ENCODE results near the gene ME3.

ME3 gene

DNA sequence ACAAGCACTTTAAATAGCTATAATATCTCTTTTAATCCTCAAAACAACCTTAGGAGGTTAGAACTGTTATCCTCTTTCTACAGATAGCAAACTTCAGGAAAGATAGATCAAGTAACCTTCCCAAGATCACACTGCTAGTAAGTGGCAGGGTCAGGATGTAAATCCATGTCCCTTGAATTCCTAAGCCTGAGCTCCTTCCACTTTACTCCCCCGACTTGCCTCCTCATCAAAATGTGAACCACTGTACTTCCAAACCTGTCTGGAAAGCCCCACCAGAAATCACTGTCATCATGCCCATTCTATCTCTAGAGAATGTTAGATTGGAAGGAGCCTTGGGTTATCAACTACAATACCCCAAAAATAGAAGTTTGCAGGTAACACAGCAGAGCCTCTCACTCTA lies 33.7 kb downstream of the ME3 start:
- H3K4me2 ChIP-seq: no peak overlapping the region
- H3K27me3 ChIP-seq (ENCODE audit: insufficient read depth, low read depth): no peaks in the 10 kb centered on the region
- H3K9ac ChIP-seq: no peak overlapping the region
- no peaks in the 10 kb centered on the region for H3K36me3 ChIP-seq (ENCODE audit: insufficient read depth)
- H3K79me2 ChIP-seq (ENCODE audit: insufficient read depth, low read depth): no peaks in the 10 kb centered on the region
- TF ChIP-seq, protein P1, sequence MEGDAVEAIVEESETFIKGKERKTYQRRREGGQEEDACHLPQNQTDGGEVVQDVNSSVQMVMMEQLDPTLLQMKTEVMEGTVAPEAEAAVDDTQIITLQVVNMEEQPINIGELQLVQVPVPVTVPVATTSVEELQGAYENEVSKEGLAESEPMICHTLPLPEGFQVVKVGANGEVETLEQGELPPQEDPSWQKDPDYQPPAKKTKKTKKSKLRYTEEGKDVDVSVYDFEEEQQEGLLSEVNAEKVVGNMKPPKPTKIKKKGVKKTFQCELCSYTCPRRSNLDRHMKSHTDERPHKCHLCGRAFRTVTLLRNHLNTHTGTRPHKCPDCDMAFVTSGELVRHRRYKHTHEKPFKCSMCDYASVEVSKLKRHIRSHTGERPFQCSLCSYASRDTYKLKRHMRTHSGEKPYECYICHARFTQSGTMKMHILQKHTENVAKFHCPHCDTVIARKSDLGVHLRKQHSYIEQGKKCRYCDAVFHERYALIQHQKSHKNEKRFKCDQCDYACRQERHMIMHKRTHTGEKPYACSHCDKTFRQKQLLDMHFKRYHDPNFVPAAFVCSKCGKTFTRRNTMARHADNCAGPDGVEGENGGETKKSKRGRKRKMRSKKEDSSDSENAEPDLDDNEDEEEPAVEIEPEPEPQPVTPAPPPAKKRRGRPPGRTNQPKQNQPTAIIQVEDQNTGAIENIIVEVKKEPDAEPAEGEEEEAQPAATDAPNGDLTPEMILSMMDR (conservative IDR thresholded peaks at IDR 0.05; ENCODE audit: low read depth, low read length): no peak
- H3K4me3 ChIP-seq (IDR thresholded peaks at IDR 0.05; ENCODE audit: insufficient read depth, low read depth, low read length): no peak overlapping the region
- H3K4me1 ChIP-seq (ENCODE audit: low read depth, poor library complexity, severe bottlenecking): peaks cover 6% of the 10 kb centered on the region
- no peak overlapping the region for H2AFZ ChIP-seq (ENCODE audit: low read depth)
- H3K27ac ChIP-seq: no peak overlapping the region
- H4K20me1 ChIP-seq (ENCODE audit: insufficient read depth): no peaks in the 10 kb centered on the region

DNA sequence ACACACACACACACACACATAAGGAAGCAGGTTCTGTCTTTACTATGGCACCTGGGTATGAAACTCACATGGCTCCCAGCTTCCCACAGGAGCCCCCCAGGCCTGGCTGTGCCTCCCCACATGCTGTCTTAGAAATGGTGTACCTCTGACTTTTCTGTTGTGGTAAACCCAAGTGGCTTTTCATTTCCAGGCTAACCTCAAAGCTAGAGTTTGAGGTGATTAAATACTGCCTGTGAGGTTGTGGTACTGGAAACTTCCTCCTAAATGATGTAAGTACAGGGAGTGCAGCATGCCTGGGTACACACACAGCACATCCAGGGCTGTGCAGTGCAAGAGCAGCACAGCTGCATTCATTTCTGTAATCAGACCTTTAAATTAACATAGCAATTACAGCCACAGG lies 34.4 kb downstream of the ME3 start:
- Histone ChIP-seq H3K9ac (no peak overlapping the region), H3K4me3 (IDR thresholded peaks at IDR 0.05; ENCODE audit: insufficient read depth, low read depth, low read length) (no peak overlapping the region), H4K20me1 (ENCODE audit: insufficient read depth) (no peaks in the 10 kb centered on the region), H2AFZ (ENCODE audit: low read depth) (no peak overlapping the region), H3K4me2 (no peak overlapping the region), H3K4me1 (ENCODE audit: low read depth, poor library complexity, severe bottlenecking) (peaks cover 6% of the 10 kb centered on the region), H3K27ac (no peak overlapping the region), H3K79me2 (ENCODE audit: insufficient read depth, low read depth) (no peaks in the 10 kb centered on the region), H3K27me3 (ENCODE audit: insufficient read depth, low read depth) (no peaks in the 10 kb centered on the region), H3K36me3 (ENCODE audit: insufficient read depth) (no peaks in the 10 kb centered on the region)
- TF ChIP-seq, protein P1 (conservative IDR thresholded peaks at IDR 0.05; ENCODE audit: low read depth, low read length): no peak

DNA sequence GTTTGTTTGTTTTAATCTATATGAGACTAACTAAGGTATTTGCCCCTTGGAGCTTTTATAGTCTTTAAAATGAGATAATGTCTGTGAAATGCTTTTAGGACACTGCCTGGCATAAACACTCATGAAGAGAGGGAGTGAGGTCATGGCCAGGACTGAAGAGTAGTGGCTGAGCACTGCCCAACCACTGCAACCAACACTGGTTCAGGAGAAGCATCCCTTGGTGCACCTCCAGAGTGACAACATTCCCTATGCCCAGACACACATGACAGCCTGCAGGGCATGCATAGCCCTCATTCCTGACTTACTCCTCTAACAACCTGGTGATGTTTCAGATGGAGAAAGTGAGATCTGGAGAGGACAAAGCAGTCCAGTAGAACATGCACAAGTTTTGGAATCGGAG lies 36.1 kb downstream of the ME3 start:
- H3K4me2 ChIP-seq: no peak overlapping the region
- no peaks in the 10 kb centered on the region for H3K79me2 ChIP-seq (ENCODE audit: insufficient read depth, low read depth)
- no peak overlapping the region for H3K9ac ChIP-seq
- H3K27me3 ChIP-seq (ENCODE audit: insufficient read depth, low read depth): no peaks in the 10 kb centered on the region
- H3K36me3 ChIP-seq (ENCODE audit: insufficient read depth): no peaks in the 10 kb centered on the region
- no peak overlapping the region for H2AFZ ChIP-seq (ENCODE audit: low read depth)
- no peak overlapping the region for H3K27ac ChIP-seq
- no peak overlapping the region for H3K4me3 ChIP-seq (IDR thresholded peaks at IDR 0.05; ENCODE audit: insufficient read depth, low read depth, low read length)
- no peaks in the 10 kb centered on the region for H4K20me1 ChIP-seq (ENCODE audit: insufficient read depth)
- peaks cover 6% of the 10 kb centered on the region for H3K4me1 ChIP-seq (ENCODE audit: low read depth, poor library complexity, severe bottlenecking)
- TF ChIP-seq, protein P1 (conservative IDR thresholded peaks at IDR 0.05; ENCODE audit: low read depth, low read length): no peak

DNA sequence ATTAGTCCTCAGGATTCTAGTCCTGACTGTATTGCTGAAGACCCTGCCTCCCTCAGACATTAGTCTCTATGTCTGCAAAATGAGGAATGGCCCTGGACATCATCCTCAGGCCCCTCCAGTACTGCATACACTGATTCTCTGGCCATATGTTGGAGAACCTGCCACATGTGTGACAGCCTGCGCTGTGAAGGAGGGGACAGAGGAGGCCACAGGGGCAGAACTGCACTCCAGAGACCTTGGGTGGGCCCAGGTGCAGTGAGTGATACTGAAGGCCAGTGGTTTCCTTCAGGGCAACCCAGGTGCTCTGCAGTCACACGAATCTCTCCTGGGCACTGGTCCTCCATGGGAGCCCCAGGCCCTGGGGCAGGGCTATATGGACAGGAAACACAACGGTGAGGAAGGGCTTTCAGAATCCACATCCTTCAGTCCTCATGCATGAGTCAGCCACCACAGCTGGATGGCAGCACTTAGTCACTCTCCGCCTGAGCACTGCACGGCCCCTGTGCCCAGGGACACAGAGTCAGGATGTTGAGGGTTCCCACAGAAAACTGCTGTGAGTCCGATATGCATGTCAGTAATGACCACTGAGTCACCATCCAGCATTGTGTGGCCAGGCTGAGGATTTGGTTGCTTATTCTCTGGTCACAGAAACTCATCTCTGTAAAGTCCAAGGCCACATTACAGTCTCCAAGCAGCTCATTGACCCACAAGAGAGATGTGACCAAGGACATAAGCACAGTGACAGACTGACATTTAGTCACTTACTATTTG lies 39.7 kb downstream of the ME3 start:
- no peaks in the 10 kb centered on the region for H4K20me1 ChIP-seq (ENCODE audit: insufficient read depth)
- H3K36me3 ChIP-seq (ENCODE audit: insufficient read depth): no peaks in the 10 kb centered on the region
- no peaks in the 10 kb centered on the region for H3K4me1 ChIP-seq (ENCODE audit: low read depth, poor library complexity, severe bottlenecking)
- no peak overlapping the region for H2AFZ ChIP-seq (ENCODE audit: low read depth)
- TF ChIP-seq, protein P1 (conservative IDR thresholded peaks at IDR 0.05; ENCODE audit: low read depth, low read length): no peak
- no peak overlapping the region for H3K4me3 ChIP-seq (IDR thresholded peaks at IDR 0.05; ENCODE audit: insufficient read depth, low read depth, low read length)
- no peaks in the 10 kb centered on the region for H3K27me3 ChIP-seq (ENCODE audit: insufficient read depth, low read depth)
- no peak overlapping the region for H3K27ac ChIP-seq
- no peak overlapping the region for H3K9ac ChIP-seq
- no peaks in the 10 kb centered on the region for H3K79me2 ChIP-seq (ENCODE audit: insufficient read depth, low read depth)
- no peak overlapping the region for H3K4me2 ChIP-seq
